ENCODE results near the gene RAP1GAP. TPM values are rescaled to one million over a fixed set of nuclear protein-coding genes. Genes with fewer than 3 reads are reported as not detected.

The RAP1GAP gene
- total RNA-seq, 2 donors from 2014 or later, result 8.0 to 8.2 TPM

DNA sequence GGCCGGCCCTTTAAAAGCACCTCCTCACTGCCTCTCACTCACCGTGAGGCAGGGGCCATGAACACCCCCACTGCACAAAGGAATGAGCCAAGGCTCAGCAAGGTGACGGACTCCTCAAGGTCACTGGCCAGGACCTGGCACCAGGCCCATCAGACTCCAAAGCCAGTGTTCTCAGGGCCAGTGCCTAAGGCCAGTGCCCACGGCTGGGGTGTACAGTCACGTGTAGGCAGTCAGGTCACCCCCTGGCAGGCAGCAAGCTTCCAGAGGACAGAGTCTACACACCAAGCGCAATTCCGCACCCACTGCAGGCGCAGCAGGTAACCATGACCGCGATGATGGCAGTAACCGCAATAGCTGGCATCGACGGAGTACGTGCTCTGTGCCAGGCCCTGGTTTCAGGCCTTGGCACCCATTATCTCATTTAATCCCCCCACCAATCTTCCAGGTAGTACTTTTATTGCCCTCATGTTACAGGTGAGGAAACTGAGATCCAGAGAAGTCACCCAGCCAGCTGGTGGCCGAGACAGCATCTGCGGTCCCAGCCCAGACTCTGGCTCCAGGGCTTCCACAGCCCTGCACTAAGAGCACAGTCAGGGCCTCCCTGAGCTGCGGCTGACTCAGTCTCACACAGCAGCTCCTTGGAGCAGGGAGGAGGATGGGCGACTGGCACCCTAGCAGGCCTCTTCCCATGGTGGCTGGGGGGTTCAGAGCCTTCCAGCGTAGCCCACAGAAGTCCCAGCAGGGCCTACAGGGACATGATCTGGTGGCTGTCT, 27.0 kb downstream of the RAP1GAP start:
- no peak for DNase-seq
- Mint-ChIP-seq H3K27me3 (ENCODE audit: insufficient read depth) (no peaks in the 10 kb centered on the region), H3K9me3 (no peaks in the 10 kb centered on the region), H3K36me3 (ENCODE audit: low read depth) (no peaks in the 10 kb centered on the region), H3K27ac (no peak overlapping the region), H3K4me1 (peaks cover 24% of the 10 kb centered on the region), H3K4me3 (no peak overlapping the region)
- Histone ChIP-seq H3K27ac (ENCODE audit: low read depth, low read length) (no peak overlapping the region), H3K4me3 (ENCODE audit: low read length) (no peak overlapping the region), H3K9me3 (ENCODE audit: control insufficient read depth, low read length) (no peaks in the 10 kb centered on the region), H3K27me3 (ENCODE audit: control insufficient read depth, insufficient read depth, low read length, poor library complexity, severe bottlenecking) (no peaks in the 10 kb centered on the region), H3K36me3 (ENCODE audit: control insufficient read depth, insufficient read depth, low read length) (no peaks in the 10 kb centered on the region), H3K9ac (ENCODE audit: extremely low read depth, low read length, poor library complexity, severe bottlenecking) (no peak overlapping the region), H3K4me1 (ENCODE audit: control insufficient read depth, insufficient read depth, low read length) (peaks cover 17% of the 10 kb centered on the region)
- WGBS, 2 experiments (ENCODE audit: insufficient coverage in 1 of 2, insufficient read length in 1 of 2), result 87 to 91% methylated on average over 16 to 19 of the region's 19 CpGs
- TF ChIP-seq, protein P1, sequence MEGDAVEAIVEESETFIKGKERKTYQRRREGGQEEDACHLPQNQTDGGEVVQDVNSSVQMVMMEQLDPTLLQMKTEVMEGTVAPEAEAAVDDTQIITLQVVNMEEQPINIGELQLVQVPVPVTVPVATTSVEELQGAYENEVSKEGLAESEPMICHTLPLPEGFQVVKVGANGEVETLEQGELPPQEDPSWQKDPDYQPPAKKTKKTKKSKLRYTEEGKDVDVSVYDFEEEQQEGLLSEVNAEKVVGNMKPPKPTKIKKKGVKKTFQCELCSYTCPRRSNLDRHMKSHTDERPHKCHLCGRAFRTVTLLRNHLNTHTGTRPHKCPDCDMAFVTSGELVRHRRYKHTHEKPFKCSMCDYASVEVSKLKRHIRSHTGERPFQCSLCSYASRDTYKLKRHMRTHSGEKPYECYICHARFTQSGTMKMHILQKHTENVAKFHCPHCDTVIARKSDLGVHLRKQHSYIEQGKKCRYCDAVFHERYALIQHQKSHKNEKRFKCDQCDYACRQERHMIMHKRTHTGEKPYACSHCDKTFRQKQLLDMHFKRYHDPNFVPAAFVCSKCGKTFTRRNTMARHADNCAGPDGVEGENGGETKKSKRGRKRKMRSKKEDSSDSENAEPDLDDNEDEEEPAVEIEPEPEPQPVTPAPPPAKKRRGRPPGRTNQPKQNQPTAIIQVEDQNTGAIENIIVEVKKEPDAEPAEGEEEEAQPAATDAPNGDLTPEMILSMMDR (conservative IDR thresholded peaks at IDR 0.05), result no peak

DNA sequence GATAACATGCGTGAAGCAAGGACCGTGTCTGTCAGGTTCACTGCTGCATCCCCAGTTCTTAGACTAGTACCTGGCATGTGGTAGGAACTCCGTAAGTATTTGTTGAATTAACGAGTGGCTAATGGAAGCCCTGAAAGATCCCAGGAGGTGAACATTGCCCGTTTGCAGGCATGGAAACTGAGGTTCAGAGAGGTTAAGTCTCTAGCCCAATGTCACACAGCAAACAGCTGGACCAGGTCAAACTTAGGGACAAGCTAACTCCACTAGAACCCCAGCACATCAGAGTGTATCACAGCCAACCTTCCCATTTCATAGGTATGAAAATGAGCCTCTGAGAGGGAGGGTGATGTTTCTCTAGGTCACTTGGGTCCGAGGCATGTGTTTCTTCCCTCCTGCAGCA, 27.6 kb downstream of the RAP1GAP start:
- DNase-seq, result no peak
- Histone ChIP-seq H3K4me3 (ENCODE audit: low read length) (no peak overlapping the region), H3K27me3 (ENCODE audit: control insufficient read depth, insufficient read depth, low read length, poor library complexity, severe bottlenecking) (no peaks in the 10 kb centered on the region), H3K27ac (ENCODE audit: low read depth, low read length) (no peak overlapping the region), H3K36me3 (ENCODE audit: control insufficient read depth, insufficient read depth, low read length) (no peaks in the 10 kb centered on the region), H3K9ac (ENCODE audit: extremely low read depth, low read length, poor library complexity, severe bottlenecking) (no peak overlapping the region), H3K4me1 (ENCODE audit: control insufficient read depth, insufficient read depth, low read length) (peaks cover 17% of the 10 kb centered on the region), H3K9me3 (ENCODE audit: control insufficient read depth, low read length) (no peaks in the 10 kb centered on the region)
- Mint-ChIP-seq H3K27me3 (ENCODE audit: insufficient read depth) (no peaks in the 10 kb centered on the region), H3K36me3 (ENCODE audit: low read depth) (no peaks in the 10 kb centered on the region), H3K9me3 (no peaks in the 10 kb centered on the region), H3K4me1 (peaks cover 24% of the 10 kb centered on the region), H3K4me3 (no peak overlapping the region), H3K27ac (no peak overlapping the region)
- WGBS, 2 experiments (ENCODE audit: insufficient coverage in 1 of 2, insufficient read length in 1 of 2), result 89 to 92% methylated on average over 6 of the region's 6 CpGs
- TF ChIP-seq, protein P1 (conservative IDR thresholded peaks at IDR 0.05), result no peak

DNA sequence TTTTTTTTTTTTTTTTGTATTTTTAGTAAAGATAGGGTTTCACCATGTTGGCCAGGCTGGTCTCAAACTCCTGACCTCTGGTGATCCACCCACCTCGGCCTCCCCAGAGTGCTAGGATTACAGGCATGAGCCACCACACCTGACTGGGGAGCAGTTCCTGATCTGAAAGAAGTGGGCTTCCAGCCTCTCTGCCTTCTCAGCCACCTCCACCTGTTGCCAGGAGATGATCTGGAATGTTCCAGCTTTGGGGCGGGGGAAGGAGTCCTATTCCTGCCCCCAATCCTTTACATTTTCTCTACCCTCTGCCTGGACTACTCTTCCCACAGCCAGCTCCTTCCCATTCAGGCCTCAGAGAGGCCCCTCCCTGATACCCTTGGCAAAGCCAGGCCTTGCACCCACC, 28.1 kb downstream of the RAP1GAP start:
- Mint-ChIP-seq H3K4me3 (no peak overlapping the region), H3K4me1 (peaks cover 24% of the 10 kb centered on the region), H3K36me3 (ENCODE audit: low read depth) (no peaks in the 10 kb centered on the region), H3K27me3 (ENCODE audit: insufficient read depth) (no peaks in the 10 kb centered on the region), H3K27ac (no peak overlapping the region), H3K9me3 (no peaks in the 10 kb centered on the region)
- DNase-seq, result no peak
- Histone ChIP-seq H3K27ac (ENCODE audit: low read depth, low read length) (no peak overlapping the region), H3K36me3 (ENCODE audit: control insufficient read depth, insufficient read depth, low read length) (no peaks in the 10 kb centered on the region), H3K4me1 (ENCODE audit: control insufficient read depth, insufficient read depth, low read length) (peaks cover 17% of the 10 kb centered on the region), H3K9me3 (ENCODE audit: control insufficient read depth, low read length) (no peaks in the 10 kb centered on the region), H3K9ac (ENCODE audit: extremely low read depth, low read length, poor library complexity, severe bottlenecking) (no peak overlapping the region), H3K4me3 (ENCODE audit: low read length) (no peak overlapping the region), H3K27me3 (ENCODE audit: control insufficient read depth, insufficient read depth, low read length, poor library complexity, severe bottlenecking) (no peaks in the 10 kb centered on the region)
- TF ChIP-seq, protein P1 (conservative IDR thresholded peaks at IDR 0.05), result no peak
- WGBS, 2 experiments (ENCODE audit: insufficient coverage in 1 of 2, insufficient read length in 1 of 2), result 80 to 88% methylated on average over 2 of the region's 2 CpGs
